PFSK-1 (cell line): Measurements from ENCODE around the gene ZG16B.
A peak's percentile ranks its signal among the peaks of the same experiment; 100 is the strongest.

Experiments used
- FOXP2 ChIP-seq: optimal IDR thresholded peaks from 2 replicates; pipeline ENCODE3; 2011; ENCODE audit warnings: borderline replicate concordance, control low read depth, inconsistent platforms; ENCODE audit not compliant: insufficient read depth; ENCODE audit errors: extremely low read length, extremely low read depth
- POLR2AphosphoS5 ChIP-seq: IDR thresholded peaks from 2 replicates; pipeline ENCODE4 v1.6.1; 2012; ENCODE audit warnings: low read depth, mild to moderate bottlenecking, control low read depth, low read length, moderate library complexity
- SIN3A ChIP-seq: IDR thresholded peaks from 2 replicates; pipeline ENCODE4 v1.6.1; 2012; ENCODE audit warnings: mild to moderate bottlenecking, low read length, moderate library complexity, borderline replicate concordance; ENCODE audit not compliant: insufficient read depth
- TAF1 ChIP-seq: IDR thresholded peaks from 2 replicates; pipeline ENCODE4 v1.6.1; 2012; ENCODE audit warnings: low read length, control low read depth, borderline replicate concordance; ENCODE audit not compliant: insufficient read depth
- TF ChIP-seq, protein P1 (sequence below), 2 experiments: IDR thresholded peaks; 2 replicates each; pipeline versions ENCODE4 v1.6.1 to v1.8.0; 2011 to 2012; ENCODE audit warnings: low read depth in 2 of 2, low read length in 2 of 2, control low read depth in 1 of 2, inconsistent platforms in 1 of 2, mild to moderate bottlenecking in 1 of 2, moderate library complexity in 1 of 2; ENCODE audit not compliant: insufficient read depth in 1 of 2

DNA sequence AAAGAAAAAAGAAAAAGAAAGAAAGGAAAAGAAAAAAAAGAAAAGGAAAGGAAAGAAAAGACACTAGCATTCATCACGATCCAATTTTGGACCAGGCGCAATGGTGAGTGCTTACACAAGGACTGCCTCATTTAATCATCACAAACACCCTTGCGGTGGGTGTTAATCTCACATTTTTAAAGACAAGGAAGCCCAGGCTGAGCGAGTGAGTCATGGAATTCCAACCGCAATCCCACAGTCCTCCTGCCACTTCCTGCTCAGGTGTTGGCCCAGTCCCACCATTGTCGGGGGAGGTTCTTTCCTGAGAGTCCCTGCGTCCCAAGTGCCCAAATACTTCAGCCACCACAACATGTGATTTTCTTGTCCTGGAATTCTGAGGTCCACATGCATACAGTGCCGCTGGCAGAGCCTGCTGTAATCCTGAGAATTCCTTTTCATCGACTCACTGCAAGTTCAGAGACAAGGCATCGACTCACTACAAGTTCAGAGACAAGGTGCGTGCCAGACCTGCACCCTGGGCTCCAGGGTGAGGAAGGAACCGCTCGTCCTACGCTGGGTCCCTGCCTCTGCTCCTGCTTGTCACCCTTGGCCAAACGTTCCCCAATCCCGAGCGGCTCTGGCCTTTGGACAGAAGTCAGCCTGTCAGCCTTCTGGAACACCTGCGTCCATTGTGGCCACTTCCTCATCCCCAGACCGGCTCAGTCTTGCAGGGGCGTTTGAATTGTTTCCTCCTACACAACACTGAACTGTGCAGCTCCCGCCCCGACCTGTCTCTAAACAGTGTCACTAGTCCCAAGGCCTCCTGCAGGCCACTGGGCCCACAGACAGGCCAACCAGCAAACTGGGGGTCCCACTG lies 5.8 kb downstream of the ZG16B start:
- TF ChIP-seq, protein P1, sequence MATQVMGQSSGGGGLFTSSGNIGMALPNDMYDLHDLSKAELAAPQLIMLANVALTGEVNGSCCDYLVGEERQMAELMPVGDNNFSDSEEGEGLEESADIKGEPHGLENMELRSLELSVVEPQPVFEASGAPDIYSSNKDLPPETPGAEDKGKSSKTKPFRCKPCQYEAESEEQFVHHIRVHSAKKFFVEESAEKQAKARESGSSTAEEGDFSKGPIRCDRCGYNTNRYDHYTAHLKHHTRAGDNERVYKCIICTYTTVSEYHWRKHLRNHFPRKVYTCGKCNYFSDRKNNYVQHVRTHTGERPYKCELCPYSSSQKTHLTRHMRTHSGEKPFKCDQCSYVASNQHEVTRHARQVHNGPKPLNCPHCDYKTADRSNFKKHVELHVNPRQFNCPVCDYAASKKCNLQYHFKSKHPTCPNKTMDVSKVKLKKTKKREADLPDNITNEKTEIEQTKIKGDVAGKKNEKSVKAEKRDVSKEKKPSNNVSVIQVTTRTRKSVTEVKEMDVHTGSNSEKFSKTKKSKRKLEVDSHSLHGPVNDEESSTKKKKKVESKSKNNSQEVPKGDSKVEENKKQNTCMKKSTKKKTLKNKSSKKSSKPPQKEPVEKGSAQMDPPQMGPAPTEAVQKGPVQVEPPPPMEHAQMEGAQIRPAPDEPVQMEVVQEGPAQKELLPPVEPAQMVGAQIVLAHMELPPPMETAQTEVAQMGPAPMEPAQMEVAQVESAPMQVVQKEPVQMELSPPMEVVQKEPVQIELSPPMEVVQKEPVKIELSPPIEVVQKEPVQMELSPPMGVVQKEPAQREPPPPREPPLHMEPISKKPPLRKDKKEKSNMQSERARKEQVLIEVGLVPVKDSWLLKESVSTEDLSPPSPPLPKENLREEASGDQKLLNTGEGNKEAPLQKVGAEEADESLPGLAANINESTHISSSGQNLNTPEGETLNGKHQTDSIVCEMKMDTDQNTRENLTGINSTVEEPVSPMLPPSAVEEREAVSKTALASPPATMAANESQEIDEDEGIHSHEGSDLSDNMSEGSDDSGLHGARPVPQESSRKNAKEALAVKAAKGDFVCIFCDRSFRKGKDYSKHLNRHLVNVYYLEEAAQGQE (IDR thresholded peaks at IDR 0.05; ENCODE audit: insufficient read depth in 1 of 2, low read depth in 2 of 2, low read length in 2 of 2), result no peak
- no peak for TF ChIP-seq POLR2AphosphoS5
- TF ChIP-seq TAF1, result no peak
- TF ChIP-seq SIN3A, result no peak
- TF ChIP-seq FOXP2, result peak; percentile 29
